GM19397 (cell line): ENCODE data around the gene OTUB2.

Experiments used
- ATAC-seq: cut with Tn5 transposase; IDR thresholded peaks from one replicate; pipeline ENCODE4 v1.9.1; 2021; ENCODE audit warnings: mild to moderate bottlenecking, moderate library complexity; ENCODE audit not compliant: unreplicated experiment

Gene OTUB2

GRCh38 chr14:94093418-94093817 is 67.3 kb downstream of the OTUB2 start:
- no peak for ATAC-seq

GRCh38 chr14:94097091-94097490 is 71.0 kb downstream of the OTUB2 start:
- ATAC-seq = no peak
